GM21381 (cell line): ENCODE measurements around the gene FAM107B.
"Not testable (repeated sequence)": the region's sequence is repeated elsewhere in the genome, so short reads cannot be mapped to it uniquely, and the experiment has no call there.

ENCODE experiments used
- ATAC-seq: cut with Tn5 transposase; IDR thresholded peaks from one replicate; pipeline ENCODE4 v1.9.1; 2021; ENCODE audit warnings: mild to moderate bottlenecking, moderate library complexity; ENCODE audit not compliant: unreplicated experiment

FAM107B gene

GRCh38 chr10:14737808-14738545 is 36.7 kb downstream of the FAM107B start:
- no peak for ATAC-seq

- ATAC-seq, result no peak
Measured at GRCh38 chr10:14736600-14737081, 38.1 kb downstream of the FAM107B start.

DNA sequence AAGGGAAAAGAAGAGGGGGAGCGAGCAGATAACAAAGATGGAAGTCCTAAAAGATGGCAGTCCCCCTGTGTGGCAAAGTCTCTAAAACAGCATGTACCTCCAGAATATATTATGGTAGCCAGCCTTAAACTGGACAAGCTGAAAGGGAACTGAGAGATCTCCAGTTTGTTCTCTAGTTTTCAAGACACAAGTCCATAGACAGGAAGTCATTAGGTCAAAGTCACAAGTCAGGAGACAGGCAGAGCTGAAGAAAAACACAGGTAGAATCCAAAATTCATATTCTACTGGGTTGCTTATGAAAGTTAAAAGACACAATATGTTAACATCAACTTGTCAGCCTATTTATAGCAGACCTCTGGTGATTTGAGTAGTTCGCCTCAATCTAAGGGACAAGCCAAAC is 38.7 kb downstream of the FAM107B start:
- ATAC-seq, result peak; percentile 46

DNA sequence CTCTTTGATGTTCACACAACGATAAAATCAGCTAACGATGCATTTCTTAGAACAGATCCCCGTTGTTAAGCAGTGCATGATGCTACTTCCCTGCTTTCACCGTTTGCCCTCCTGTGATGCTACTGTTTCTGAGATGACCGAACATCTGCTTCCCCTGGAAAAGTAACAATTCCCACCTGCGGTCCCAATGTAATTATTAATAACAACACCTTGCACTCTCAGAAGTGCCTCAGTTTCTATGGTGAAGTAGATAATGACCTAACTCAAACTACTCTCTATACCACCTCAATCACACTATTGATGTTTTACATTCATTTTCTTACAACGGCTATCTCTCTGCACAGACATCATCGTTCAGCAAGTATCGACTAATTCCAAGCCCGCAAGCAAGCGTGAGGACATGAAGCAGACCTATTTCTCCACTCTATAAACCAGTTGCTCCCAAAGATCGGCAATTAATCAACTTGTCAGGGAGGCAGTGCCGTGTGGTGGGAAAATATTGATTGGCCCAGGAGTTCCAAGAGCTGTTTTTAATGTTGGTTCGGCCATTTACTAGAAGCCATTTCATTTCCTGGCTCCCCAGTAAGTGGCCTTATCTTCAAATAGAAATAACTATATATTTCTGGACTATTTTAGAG is 42.7 kb downstream of the FAM107B start:
- ATAC-seq, result no peak

GRCh38 chr10:14728346-14728745 is 46.4 kb downstream of the FAM107B start:
- ATAC-seq, result no peak

- ATAC-seq, result no peak
Measured at GRCh38 chr10:14727924-14728323, 46.8 kb downstream of the FAM107B start.

DNA sequence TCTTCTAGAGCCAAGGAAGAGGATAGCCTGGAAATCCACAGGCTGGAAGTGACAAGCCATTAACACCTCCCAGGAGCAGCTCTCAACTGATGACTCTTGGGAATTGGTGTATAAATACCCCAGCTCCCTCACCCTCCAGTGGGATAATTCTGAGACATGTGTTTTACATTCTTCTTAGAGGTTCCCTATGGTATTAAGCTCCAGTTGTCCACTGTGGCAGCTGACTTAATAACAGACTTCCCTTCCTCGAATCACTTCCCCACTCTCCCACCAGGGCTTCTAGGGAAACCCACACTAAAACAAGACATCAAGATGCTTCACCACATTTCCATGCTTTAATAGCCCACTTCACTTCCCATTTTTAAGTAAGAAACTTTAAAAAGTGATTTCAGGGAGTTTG is 47.2 kb downstream of the FAM107B start:
- no peak for ATAC-seq

- no peak for ATAC-seq
Measured at GRCh38 chr10:14724931-14725330, 49.8 kb downstream of the FAM107B start.

- ATAC-seq, result no peak
Measured at GRCh38 chr10:14723052-14723689, 51.5 kb downstream of the FAM107B start.

GRCh38 chr10:14717552-14717951 is 57.1 kb downstream of the FAM107B start:
- no peak for ATAC-seq

DNA sequence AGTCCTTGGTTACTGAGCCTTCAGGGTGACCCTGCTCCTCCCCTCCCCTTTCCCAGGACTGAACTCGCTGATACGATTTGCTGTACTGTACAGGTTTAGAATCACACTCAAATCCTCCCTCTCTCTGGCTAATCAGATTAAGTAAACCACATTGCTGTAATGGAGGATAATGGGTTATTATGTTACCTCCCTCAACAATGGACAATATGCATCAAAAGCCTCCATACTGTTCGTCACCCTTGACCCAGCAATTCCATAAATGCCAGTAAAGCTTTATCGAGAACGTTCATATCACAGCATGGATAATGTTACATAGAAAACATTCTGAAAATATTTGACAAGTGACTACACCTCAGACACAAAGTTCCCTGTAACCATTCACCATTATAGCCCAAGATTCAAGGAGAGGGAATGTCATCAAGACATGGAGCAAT is 61.7 kb downstream of the FAM107B start:
- ATAC-seq, result no peak

- not testable (repeated sequence) for ATAC-seq
Measured at GRCh38 chr10:14709344-14709743, 65.4 kb downstream of the FAM107B start.

- no peak for ATAC-seq
Measured at GRCh38 chr10:14707481-14707880, 67.2 kb downstream of the FAM107B start.

GRCh38 chr10:14705548-14706230 is 69.0 kb downstream of the FAM107B start:
- no peak for ATAC-seq

DNA sequence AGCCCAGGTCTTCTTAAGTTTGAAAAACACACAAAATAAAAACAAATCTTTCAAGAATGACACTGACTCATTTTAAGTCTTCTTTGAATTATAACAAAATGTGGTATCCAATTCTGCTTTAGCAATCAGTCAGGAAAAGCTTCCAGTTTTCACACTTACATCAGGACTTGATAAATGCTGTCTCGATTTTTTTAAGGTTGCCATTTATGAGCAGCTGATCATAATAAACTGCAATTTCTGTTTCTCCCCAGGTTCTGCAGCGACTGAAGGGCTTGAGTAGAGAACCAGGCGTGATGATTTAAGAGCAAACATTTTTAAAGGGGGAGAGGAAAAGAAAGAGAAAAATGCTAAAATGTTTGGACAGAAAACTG is 71.1 kb downstream of the FAM107B start:
- ATAC-seq, result no peak

- ATAC-seq, result no peak
Measured at GRCh38 chr10:14701466-14701865, 73.2 kb downstream of the FAM107B start.

DNA sequence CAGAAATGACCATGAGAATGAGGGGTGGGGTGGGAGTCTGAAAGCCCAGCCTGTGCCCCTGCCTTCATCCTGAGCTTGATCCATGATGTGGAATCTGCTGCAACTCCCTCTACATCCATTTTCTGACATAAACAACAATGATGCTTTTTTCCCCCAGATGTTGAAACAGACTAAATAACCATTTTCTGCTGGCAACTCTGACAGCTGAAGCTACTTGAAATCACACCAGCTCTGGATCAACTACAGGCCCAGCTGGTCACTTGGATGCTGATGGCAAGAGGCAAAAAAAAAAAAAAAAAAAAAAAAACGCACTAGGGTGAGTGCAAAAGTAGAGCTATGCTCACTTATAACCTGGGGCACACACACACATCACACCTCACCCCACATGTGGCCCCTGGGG is 74.2 kb downstream of the FAM107B start:
- no peak for ATAC-seq

GRCh38 chr10:14699482-14699881 is 75.2 kb downstream of the FAM107B start:
- no peak for ATAC-seq

GRCh38 chr10:14698829-14699170 is 75.9 kb downstream of the FAM107B start:
- ATAC-seq, result no peak

- no peak for ATAC-seq
Measured at GRCh38 chr10:14698111-14698828, 76.4 kb downstream of the FAM107B start.

DNA sequence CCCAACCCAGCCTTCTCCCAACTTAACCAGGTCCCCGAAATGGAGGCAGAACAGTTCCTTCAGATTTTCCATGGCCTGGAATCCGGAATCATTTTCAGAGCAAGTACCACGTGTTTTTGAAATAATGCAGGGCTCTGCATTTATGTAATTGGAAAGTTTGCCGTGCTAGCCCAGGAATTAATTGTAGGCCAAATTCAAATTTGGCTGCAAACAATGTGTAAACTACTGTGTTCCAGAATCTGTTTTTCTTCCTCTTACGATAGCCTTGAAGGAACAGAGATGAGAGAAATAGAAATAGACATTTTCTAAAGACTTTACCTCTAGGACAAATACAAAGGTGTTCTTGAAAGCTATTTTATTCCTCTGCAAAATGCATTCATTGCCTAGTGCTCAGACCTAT is 77.4 kb downstream of the FAM107B start:
- no peak for ATAC-seq
